GM19397 (cell line): ENCODE data around the gene CLDN4.

Source experiments
- ATAC-seq: cut with Tn5 transposase; IDR thresholded peaks from one replicate; pipeline ENCODE4 v1.9.1; 2021; ENCODE audit warnings: mild to moderate bottlenecking, moderate library complexity; ENCODE audit not compliant: unreplicated experiment

The CLDN4 gene

GRCh38 chr7:73871163-73872011, 40.6 kb downstream of the CLDN4 start:
- ATAC-seq = no peak

GRCh38 chr7:73872056-73872908, 41.5 kb downstream of the CLDN4 start:
- ATAC-seq = no peak

- no peak for ATAC-seq
These were observed 45.6 kb downstream of the CLDN4 start for GRCh38 chr7:73876361-73876760.

- ATAC-seq = no peak
These were observed 46.2 kb downstream of the CLDN4 start for GRCh38 chr7:73876973-73877372.

- no peak for ATAC-seq
These were observed 49.3 kb downstream of the CLDN4 start for GRCh38 chr7:73879977-73880681.

- ATAC-seq = no peak
These were observed 50.0 kb downstream of the CLDN4 start for GRCh38 chr7:73880755-73881328.

GRCh38 chr7:73881352-73882046, 50.7 kb downstream of the CLDN4 start:
- ATAC-seq = no peak

- ATAC-seq = no peak
These were observed 51.2 kb downstream of the CLDN4 start for GRCh38 chr7:73882047-73882402.
